OCI-LY3 (cell line): Measurements from ENCODE around the gene PEX16.

Source experiments
- EZH2phosphoT487 ChIP-seq: fragments of 200-600 bp; shearing (Covaris generic); IDR thresholded peaks from 2 replicates; pipeline ENCODE4 v1.6.1; 2018; ENCODE audit warnings: antibody characterized with exemption, mixed run types, low read depth
- TF ChIP-seq, protein P1 (sequence below): fragments of 200-600, 300-600 bp; sonication (generic); IDR thresholded peaks from 2 replicates; pipeline ENCODE4 v1.5.1; 2014; ENCODE audit warnings: antibody characterized with exemption, low read length, low read depth

GRCh38 chr11:45907911-45908370, 9.7 kb downstream of the PEX16 start:
- TF ChIP-seq, protein P1, sequence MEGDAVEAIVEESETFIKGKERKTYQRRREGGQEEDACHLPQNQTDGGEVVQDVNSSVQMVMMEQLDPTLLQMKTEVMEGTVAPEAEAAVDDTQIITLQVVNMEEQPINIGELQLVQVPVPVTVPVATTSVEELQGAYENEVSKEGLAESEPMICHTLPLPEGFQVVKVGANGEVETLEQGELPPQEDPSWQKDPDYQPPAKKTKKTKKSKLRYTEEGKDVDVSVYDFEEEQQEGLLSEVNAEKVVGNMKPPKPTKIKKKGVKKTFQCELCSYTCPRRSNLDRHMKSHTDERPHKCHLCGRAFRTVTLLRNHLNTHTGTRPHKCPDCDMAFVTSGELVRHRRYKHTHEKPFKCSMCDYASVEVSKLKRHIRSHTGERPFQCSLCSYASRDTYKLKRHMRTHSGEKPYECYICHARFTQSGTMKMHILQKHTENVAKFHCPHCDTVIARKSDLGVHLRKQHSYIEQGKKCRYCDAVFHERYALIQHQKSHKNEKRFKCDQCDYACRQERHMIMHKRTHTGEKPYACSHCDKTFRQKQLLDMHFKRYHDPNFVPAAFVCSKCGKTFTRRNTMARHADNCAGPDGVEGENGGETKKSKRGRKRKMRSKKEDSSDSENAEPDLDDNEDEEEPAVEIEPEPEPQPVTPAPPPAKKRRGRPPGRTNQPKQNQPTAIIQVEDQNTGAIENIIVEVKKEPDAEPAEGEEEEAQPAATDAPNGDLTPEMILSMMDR = no peak
- TF ChIP-seq EZH2phosphoT487 = no peak
